HFFc6 (cell line): Measurements from ENCODE around the gene KCNQ1. TPM values are rescaled to one million over a fixed set of nuclear protein-coding genes. Genes with fewer than 3 reads are reported as not detected.

Experiments used
- DNase-seq: peaks from one replicate; pipeline ENCODE4 v3.0.0-alpha.2; 2018
- H3K27ac Mint-ChIP-seq: 2 replicates; pipeline ENCODE4 v1.8.0; 2020; ENCODE audit warnings: mild to moderate bottlenecking, mixed read lengths
- H3K27me3 Mint-ChIP-seq: 2 replicates; pipeline ENCODE4 v1.8.0; 2021; ENCODE audit warnings: mild to moderate bottlenecking, moderate library complexity, mixed read lengths; ENCODE audit not compliant: insufficient read depth
- H3K36me3 Mint-ChIP-seq: 2 replicates; pipeline ENCODE4 v1.8.0; 2021; ENCODE audit warnings: low read depth, mixed read lengths
- H3K4me1 Mint-ChIP-seq: 2 replicates; pipeline ENCODE4 v1.8.0; 2020; ENCODE audit warnings: low read depth, mixed read lengths
- H3K4me3 Mint-ChIP-seq: 2 replicates; pipeline ENCODE4 v1.8.0; 2020; ENCODE audit warnings: mild to moderate bottlenecking, moderate library complexity, mixed read lengths
- H3K9me3 Mint-ChIP-seq: 2 replicates; pipeline ENCODE4 v1.8.0; 2020; ENCODE audit warnings: mild to moderate bottlenecking, mixed read lengths
- total RNA-seq, 6 experiments: library from RNA; stranded (reverse); fragmentation: NEBNext Ultra II Directional; extraction: Animal tissue kit (Norgen Biotek cat#: 25700); gene quantifications; 2 replicates in 1 of 6; 3 replicates in 5 of 6; pipeline ENCODE4 v1.2.3, GENCODE V29; 2021
- TF ChIP-seq, protein P1 (sequence below): fragments of 200-600 bp; sonication (generic); IDR thresholded peaks from 2 replicates; pipeline ENCODE4 v1.5.0; 2021; ENCODE audit warnings: antibody characterized with exemption, mild to moderate bottlenecking

KCNQ1 gene
- total RNA-seq, 6 experiments from 2014 or later, result not detected

GRCh38 chr11:2649848-2650247 is 205.0 kb downstream of the KCNQ1 start:
- Mint-ChIP-seq H3K27me3 (peaks cover 21% of the 10 kb centered on the region), H3K27ac (no peak overlapping the region), H3K36me3 (peaks cover 45% of the 10 kb centered on the region), H3K9me3 (peaks cover 91% of the 10 kb centered on the region), H3K4me3 (no peak overlapping the region), H3K4me1 (no peaks in the 10 kb centered on the region)
- TF ChIP-seq, protein P1, sequence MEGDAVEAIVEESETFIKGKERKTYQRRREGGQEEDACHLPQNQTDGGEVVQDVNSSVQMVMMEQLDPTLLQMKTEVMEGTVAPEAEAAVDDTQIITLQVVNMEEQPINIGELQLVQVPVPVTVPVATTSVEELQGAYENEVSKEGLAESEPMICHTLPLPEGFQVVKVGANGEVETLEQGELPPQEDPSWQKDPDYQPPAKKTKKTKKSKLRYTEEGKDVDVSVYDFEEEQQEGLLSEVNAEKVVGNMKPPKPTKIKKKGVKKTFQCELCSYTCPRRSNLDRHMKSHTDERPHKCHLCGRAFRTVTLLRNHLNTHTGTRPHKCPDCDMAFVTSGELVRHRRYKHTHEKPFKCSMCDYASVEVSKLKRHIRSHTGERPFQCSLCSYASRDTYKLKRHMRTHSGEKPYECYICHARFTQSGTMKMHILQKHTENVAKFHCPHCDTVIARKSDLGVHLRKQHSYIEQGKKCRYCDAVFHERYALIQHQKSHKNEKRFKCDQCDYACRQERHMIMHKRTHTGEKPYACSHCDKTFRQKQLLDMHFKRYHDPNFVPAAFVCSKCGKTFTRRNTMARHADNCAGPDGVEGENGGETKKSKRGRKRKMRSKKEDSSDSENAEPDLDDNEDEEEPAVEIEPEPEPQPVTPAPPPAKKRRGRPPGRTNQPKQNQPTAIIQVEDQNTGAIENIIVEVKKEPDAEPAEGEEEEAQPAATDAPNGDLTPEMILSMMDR, result no peak
- DNase-seq, result no peak

DNA sequence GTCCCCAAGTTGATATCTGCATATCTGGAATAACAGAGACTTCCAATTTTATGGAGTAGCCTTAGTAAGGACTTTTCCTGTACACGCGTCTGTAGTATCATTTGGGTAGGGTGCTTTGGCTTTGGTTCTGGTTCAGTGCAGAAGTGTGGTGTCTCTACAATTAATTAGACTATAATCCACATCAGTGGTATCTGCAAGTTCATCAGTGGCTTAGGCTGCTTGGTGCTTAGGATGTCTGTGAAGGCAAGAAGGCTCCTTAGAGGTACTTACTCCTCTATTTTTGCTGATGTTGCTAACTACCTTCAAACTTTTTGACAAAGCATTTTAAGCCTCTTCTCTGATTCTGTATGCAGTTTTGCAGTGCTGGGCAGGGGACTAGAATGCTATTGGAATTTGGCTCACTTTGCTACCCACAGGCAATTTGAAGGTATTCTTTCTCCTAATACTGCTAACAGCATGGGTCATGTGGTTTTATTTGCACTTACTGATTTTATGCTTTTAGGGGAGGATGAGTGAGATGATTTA is 205.6 kb downstream of the KCNQ1 start:
- H3K27ac Mint-ChIP-seq, result no peak overlapping the region
- no peak overlapping the region for H3K4me3 Mint-ChIP-seq
- peaks cover 21% of the 10 kb centered on the region for H3K27me3 Mint-ChIP-seq
- TF ChIP-seq, protein P1, result no peak
- no peak for DNase-seq
- H3K36me3 Mint-ChIP-seq, result peaks cover 45% of the 10 kb centered on the region
- H3K9me3 Mint-ChIP-seq, result peaks cover 87% of the 10 kb centered on the region
- no peaks in the 10 kb centered on the region for H3K4me1 Mint-ChIP-seq

- TF ChIP-seq, protein P1, result no peak
- Mint-ChIP-seq H3K4me3 (no peak overlapping the region), H3K27ac (no peak overlapping the region), H3K36me3 (peaks cover 49% of the 10 kb centered on the region), H3K4me1 (peaks cover 3% of the 10 kb centered on the region), H3K27me3 (peaks cover 20% of the 10 kb centered on the region), H3K9me3 (peaks cover 86% of the 10 kb centered on the region)
- DNase-seq, result no peak
Measured at GRCh38 chr11:2651054-2651617, 206.3 kb downstream of the KCNQ1 start.

DNA sequence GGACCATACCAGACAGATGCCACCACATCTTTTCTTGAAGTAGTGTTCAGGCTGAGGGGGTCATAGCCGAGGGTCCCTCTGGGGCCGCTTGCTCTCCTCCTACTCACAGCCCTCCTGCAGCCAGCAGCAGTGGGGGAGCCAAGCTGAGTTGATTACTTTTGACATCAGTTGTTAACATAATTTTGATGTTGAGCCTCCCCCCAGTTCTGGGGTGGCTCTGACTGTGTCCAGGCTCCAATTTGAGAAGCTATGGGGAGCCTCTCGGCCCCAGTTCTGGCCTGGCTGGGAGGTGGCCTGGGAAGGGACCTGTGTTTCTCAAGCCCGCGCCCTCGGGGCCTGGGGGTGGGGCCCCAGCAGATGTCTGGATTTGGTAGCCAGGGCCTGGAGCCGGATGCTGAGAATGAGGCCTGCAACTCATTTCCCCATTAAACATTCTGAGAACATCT is 207.0 kb downstream of the KCNQ1 start:
- Mint-ChIP-seq H3K9me3 (peaks cover 87% of the 10 kb centered on the region), H3K27ac (no peak overlapping the region), H3K27me3 (peaks cover 21% of the 10 kb centered on the region), H3K36me3 (peaks cover 53% of the 10 kb centered on the region), H3K4me3 (no peak overlapping the region), H3K4me1 (peaks cover 11% of the 10 kb centered on the region)
- TF ChIP-seq, protein P1, result no peak
- DNase-seq, result no peak

GRCh38 chr11:2652333-2653197 is 207.8 kb downstream of the KCNQ1 start:
- Mint-ChIP-seq H3K4me3 (no peak overlapping the region), H3K36me3 (peaks cover 49% of the 10 kb centered on the region), H3K27me3 (peaks cover 20% of the 10 kb centered on the region), H3K27ac (no peak overlapping the region), H3K9me3 (peaks cover 84% of the 10 kb centered on the region), H3K4me1 (peaks cover 14% of the 10 kb centered on the region)
- no peak for DNase-seq
- TF ChIP-seq, protein P1, result no peak
